GM21390 (cell line): ENCODE data around the gene ATRNL1.

Experiments used
- ATAC-seq: cut with Tn5 transposase; IDR thresholded peaks from one replicate; pipeline ENCODE4 v1.9.1; 2021; ENCODE audit not compliant: unreplicated experiment

Gene ATRNL1

GRCh38 chr10:115604627-115605026 is 511.5 kb downstream of the ATRNL1 start:
- ATAC-seq, result no peak

DNA sequence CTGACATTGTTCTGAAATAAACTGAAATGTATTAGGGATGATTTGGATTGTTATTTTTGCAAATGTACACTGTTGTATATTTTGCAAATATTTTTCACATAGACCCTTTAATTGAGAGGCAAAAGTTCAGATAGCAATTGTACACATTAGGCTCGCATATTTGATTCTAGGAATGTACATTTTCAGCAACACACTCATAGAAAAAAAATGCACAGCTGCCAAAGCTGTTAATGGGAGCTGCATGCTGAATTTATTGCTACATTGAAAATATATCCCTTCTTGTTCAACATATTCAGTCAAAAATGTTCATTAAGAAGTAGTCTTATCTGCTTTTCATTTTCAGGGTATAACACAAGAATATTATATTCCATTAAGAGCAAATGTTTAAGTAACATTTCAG is 512.9 kb downstream of the ATRNL1 start:
- ATAC-seq, result no peak

- ATAC-seq, result no peak
Observed at GRCh38 chr10:115606741-115607140, 513.6 kb downstream of the ATRNL1 start.

DNA sequence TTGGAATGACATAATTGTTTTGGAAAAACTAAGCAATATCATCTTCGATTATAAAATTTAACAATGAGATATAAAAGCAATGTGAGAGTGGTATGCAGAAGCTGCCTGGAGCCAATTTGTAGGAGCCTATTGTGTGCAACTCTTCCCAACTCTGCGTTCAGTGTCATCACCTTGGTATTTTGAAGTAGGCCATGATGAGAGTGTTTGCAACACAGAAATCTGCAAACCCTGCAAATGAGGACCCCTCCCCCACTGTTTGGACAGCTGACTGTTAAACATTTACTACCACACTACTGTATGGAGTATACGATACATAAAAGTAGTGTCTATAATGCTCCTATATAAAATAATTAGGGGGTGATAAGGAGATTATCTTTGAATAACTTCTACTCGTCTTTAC is 531.3 kb downstream of the ATRNL1 start:
- ATAC-seq, result no peak

GRCh38 chr10:115628616-115629015 is 535.5 kb downstream of the ATRNL1 start:
- ATAC-seq, result no peak

DNA sequence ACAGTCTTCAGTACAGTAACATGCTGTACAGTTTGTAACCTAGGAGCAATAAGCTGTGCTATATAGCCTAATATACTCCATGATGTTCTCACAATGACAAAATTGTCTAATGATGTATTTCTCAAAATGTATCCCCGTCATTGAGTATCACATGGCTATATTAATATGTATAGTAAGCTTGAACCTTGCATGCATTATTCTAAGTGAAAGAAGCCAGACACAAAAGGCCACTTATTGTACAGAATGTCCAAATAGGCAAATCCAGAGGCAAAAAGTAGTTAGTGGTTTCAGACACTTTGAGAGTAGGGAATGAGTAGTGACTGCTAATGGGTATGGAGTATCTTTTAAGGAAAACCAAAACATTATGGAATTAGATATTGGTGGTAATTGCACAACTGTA is 545.1 kb downstream of the ATRNL1 start:
- no peak for ATAC-seq

DNA sequence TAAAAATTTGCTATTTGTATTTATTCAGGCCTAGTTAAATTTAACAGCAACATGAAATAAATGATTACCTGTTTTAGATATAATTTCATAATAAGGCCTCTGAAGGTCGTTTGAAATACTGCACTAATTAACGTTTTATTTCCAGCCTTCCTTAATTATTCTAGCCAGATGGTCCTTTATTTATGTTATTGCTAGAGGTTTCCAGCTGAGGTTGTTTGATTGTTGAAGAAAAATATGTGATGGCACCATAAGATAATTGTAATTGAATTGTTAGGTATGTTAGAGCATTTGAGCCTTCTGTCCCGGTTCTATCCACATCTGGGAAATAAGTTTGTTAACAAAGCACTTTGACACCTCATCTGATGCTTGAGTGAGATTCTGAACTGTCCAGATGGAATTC is 556.1 kb downstream of the ATRNL1 start:
- no peak for ATAC-seq

DNA sequence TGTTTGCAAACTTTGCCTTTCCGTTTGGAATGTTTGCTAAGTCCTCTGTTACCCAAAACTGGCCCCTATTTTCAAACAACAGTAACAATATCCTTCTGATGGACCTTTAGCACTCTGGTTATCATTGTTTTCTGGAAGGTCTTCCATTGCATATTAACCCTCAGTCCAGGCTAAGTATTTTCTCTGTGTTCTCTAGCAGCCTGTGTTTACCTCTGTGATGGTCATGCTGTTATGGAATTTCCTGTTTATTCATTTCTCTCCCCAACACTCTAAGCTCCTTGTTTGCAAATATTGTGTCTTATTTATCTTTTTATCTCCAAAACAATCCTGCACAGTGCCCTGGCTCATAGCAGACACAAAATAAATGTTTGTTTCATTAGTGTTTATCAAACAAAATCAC is 560.3 kb downstream of the ATRNL1 start:
- ATAC-seq, result no peak

GRCh38 chr10:115654961-115655360 is 561.8 kb downstream of the ATRNL1 start:
- no peak for ATAC-seq

- ATAC-seq, result no peak
Observed at GRCh38 chr10:115657161-115657860, 564.1 kb downstream of the ATRNL1 start.

DNA sequence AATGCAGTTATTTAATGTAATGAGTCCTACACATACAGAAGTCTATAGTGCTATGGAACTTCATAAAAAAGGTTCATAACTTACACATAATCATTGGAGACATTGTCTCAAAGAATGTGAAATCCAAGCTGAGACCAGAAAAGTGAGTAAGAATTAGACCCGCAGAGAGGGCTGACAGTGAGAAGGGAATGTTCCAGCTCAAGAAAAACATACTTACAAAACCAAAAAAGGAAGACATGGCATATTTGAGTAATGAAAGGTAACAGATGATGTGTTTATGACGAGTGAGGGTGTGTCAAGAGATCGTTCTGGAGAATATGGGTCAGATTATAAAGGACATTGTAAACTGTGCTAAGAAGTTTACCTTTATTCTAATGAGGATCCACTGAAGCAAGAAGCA is 566.5 kb downstream of the ATRNL1 start:
- no peak for ATAC-seq

GRCh38 chr10:115660391-115660790 is 567.2 kb downstream of the ATRNL1 start:
- ATAC-seq, result no peak

GRCh38 chr10:115662422-115662821 is 569.3 kb downstream of the ATRNL1 start:
- no peak for ATAC-seq

GRCh38 chr10:115665549-115665948 is 572.4 kb downstream of the ATRNL1 start:
- no peak for ATAC-seq

GRCh38 chr10:115674496-115674895 is 581.3 kb downstream of the ATRNL1 start:
- no peak for ATAC-seq

DNA sequence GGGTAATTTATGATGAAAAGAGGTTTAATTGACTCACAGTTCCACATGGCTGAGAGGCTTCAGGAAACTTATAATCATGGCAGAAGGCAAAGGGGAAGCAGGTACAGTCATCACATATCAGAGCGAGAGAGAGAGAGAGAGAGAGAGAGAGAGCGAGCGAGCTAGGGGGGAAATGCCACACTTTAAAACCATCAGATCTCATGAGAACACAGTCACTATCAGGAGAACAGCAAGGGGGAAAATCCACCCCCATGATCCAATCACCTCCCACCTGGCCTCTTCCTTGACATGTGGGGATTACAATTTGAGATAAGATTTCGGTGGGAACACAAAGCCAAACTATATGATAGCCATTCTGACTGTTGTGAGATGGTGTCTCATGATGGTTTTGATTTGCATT is 603.6 kb downstream of the ATRNL1 start:
- ATAC-seq, result no peak

DNA sequence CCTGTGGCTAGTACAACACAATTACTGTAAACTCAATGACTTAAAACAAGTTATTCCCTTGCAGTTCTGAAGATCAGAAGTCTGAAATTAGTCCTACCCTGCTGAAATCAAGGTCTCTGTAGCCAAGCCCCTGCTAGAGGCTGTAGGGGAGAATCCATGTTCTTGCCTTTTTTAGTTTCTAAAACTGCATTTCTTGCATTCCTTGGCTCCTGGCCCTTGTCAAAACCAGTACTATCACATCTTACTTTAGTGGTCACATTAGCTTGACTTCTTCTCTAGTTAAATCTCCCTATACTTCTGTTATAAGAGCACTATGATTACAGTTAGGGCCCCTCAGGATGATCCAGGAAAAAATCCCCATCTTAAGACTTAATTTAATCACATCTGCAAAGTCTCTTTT is 612.9 kb downstream of the ATRNL1 start:
- no peak for ATAC-seq

- no peak for ATAC-seq
Observed at GRCh38 chr10:115706488-115707076, 613.4 kb downstream of the ATRNL1 start.

DNA sequence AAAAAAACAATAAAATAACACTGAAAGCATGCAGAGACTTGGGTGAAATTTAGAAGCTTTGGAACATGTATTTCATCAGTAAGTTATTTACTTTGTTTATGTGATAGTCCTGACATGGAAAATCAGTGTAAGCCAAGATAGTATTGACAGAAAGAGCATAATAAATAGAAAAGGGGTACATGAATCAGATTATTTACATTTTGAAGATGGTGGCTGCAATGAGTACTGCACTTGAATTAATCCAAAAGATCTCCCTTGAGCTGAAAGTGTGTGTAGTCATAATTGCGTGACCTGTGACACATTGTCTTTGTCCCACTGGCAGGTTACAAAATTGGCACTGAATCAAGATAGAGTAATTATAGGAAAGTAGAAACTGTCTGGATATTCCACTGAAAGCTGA is 617.0 kb downstream of the ATRNL1 start:
- ATAC-seq, result no peak

DNA sequence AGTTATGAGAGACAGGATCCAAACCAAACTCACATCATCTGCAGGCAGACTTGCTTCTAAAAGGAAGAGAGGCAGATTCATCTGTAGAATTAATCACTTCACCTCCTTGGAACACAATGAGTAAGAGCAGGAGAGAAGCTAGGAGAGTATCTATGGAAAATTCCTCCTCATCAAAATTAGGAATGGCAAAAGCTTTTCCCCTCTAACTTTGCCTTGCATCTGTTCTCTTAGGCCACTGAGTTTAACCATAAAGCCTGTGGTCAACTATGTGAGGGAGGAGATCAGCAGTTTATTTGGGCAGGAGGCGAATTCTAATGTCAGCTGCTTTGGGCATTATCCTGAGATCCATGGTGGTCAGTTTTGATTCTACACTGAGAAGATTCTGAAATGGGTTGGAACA is 618.1 kb downstream of the ATRNL1 start:
- ATAC-seq, result no peak

DNA sequence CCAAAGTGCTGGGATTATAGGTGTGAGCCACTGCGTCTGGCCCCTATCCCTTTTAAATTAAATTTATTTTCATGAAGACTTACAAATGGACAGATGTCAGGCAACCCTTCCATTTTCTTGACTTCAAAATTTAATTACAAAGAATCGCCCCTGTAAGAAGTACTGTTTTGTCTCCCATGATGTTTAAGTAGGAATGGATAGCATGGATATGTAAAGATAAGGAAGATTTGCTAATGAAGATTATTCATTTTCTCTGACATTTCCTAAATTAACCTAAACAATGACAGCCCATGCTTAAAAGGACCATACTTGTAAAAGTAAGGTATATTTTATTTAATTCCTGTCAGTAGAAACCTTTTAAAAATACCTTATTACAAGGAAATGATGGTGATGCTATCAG is 627.0 kb downstream of the ATRNL1 start:
- no peak for ATAC-seq

DNA sequence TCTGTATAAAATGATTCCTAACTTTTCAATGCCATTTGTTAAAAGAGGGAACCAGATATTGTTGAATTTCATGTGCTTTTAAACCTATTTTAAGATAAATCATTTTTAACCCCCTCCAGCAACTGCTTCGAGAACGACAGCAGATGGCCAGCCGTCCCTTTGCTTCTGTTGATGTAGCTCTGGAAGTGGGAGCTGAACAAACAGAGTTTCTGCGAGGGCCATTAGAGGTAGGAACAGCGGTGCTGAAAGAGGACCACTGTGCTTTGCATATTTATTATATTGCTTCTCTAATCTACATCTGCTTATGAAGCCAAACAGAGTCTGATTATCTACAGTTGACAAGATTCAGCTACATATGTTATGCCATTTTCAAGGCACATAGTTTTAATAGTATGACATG is 634.0 kb downstream of the ATRNL1 start:
- no peak for ATAC-seq

- no peak for ATAC-seq
Observed at GRCh38 chr10:115744089-115744488, 650.9 kb downstream of the ATRNL1 start.
